Medulla oblongata (tissue), 1 donor: Measurements from ENCODE around the gene CRHR1.
"Not testable (repeated sequence)": the region's sequence is repeated elsewhere in the genome, so short reads cannot be mapped to it uniquely, and the experiment has no call there.

ENCODE experiments used
- DNase-seq: peaks from one replicate; pipeline ENCODE4 v3.0.0-alpha.2; 2015; ENCODE audit errors: extremely low spot score

Gene CRHR1

DNA sequence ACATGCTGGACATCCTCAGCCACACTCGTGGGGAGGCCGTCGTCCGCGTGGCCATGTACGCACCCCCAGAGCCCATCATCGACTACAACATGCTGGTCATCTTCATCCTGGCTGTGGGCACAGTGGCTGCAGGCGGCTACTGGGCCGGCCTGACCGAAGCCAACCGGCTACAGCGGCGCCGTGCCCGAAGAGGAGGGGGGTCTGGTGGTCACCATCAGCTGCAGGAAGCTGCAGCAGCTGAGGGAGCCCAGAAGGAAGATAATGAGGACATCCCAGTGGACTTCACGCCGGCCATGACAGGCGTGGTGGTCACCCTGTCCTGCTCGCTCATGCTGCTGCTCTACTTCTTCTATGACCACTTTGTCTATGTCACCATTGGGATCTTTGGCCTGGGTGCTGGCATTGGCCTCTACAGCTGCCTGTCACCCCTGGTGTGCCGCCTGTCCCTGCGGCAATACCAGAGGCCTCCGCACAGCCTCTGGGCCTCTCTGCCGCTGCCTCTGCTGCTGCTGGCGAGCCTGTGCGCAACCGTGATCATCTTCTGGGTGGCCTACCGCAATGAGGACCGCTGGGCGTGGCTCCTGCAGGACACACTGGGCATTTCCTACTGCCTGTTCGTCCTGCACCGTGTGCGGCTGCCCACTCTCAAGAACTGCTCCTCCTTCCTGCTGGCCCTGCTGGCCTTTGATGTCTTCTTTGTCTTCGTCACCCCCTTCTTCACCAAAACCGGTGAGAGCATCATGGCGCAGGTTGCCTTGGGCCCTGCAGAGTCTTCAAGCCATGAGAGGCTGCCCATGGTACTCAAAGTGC, 61.5 kb downstream of the CRHR1 start:
- no peak for DNase-seq

DNA sequence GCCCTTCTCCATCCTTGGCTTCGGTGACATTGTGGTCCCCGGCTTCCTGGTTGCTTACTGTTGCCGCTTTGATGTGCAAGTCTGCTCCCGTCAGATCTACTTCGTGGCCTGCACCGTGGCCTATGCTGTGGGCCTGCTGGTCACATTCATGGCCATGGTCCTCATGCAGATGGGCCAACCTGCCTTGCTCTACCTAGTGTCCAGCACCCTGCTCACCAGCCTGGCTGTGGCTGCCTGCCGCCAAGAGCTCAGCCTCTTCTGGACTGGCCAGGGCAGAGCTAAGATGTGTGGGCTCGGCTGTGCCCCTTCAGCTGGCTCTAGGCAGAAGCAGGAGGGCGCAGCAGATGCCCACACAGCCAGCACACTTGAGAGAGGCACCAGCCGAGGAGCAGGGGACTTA, 62.1 kb downstream of the CRHR1 start:
- DNase-seq, result no peak

DNA sequence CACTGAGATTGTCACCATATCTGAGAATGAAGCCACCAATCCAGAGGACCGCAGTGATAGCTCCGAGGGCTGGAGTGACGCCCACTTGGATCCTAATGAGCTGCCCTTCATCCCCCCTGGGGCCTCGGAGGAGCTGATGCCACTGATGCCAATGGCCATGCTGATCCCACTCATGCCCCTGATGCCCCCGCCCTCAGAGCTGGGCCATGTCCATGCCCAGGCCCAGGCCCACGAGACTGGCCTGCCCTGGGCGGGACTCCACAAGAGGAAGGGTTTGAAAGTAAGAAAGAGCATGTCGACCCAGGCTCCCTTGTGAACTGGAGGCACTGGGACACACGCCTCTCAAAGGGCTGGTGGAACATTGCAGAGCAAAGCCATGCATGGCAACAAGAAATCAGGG, 62.5 kb downstream of the CRHR1 start:
- no peak for DNase-seq

DNA sequence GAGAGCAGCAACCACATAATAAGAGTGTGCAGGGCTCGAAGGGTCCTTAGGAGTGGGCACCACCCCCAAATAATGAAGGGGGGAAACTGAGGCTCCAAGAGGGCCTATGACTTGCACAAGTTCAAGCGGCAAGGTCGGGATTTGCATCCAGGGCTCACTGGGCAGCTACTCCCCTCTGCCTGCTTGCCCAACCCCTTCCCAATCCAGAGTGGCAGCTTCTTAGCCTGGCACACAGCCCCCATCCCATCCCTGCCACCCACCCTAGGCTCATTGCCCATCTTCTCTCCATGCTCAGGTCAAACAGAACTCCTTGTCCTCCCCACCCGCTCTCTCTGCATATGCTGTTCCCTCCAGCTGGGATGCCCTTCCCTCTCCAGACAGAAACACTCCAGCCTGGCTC, 63.0 kb downstream of the CRHR1 start:
- no peak for DNase-seq

DNA sequence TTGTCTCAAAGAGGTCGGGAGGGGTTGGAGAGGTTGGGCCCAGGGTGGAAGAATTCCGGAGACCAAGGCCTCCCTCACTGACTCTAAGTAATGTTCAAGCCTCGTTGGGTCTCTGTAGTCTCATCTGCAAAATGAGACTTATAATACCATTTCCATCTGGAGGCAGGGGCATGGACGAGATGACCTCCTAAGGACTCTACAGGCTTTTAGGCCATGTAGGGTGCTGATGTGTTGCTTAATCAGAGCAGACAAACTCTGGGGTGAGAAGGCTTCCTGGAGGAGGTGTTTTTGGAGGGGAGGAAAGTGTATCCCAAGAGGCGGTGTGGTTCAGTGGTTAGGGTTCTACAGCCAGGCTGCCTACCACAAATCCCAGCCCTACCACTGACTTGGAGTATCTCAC, 63.6 kb downstream of the CRHR1 start:
- DNase-seq, result no peak

DNA sequence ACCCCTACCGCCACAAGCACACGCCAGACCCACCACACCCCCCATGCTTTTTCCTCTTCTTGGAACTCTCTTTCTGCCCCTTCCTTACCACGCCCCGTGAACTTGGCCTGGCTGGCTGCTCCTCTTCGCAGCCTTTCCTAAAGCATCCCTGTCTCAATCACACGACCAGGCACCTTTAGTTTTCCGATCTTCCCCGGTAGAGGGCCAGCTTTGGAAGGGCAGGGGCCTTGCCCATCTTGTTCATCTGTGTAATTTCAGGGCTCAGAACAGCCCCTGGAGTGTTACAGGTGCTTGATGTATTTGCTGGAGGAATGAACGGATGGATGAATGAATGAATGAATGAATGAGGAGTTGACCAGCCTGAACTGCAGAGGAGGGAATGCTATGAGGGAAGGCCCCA, 64.3 kb downstream of the CRHR1 start:
- DNase-seq, result no peak

DNA sequence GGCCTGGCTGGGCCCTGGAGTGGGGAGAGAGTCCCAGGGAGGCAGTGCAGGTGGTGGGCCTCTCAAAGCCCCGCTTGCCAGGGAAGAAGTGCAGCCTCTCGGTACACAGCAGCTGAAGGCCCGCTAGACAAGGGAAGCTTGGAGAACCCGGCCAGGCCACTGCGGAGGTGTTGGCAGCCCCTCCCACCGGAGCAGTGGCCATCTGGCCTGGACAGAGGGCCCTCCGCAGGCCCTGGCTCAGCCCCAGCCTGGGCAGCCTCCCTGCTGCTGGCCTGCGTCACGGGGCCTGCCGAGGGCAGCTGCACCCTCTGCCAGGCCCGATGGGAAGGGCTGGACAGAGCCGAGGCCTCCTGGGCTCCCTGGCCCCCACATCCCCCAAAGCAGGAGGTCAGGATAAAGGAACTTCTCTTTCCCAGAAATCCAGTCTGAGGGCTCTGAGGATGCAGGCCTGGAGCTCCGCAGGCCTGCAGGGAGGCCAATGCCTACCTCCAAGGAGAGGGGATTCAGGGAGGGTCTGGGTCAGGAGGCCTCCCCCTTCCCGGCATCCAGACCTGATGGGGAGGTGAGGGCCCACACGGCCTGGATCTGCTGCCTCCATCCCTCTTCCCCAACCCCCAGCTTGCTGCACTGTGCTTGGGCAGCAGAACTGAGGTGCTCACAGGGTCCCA, 64.9 kb downstream of the CRHR1 start:
- peak; percentile 82 for DNase-seq

DNA sequence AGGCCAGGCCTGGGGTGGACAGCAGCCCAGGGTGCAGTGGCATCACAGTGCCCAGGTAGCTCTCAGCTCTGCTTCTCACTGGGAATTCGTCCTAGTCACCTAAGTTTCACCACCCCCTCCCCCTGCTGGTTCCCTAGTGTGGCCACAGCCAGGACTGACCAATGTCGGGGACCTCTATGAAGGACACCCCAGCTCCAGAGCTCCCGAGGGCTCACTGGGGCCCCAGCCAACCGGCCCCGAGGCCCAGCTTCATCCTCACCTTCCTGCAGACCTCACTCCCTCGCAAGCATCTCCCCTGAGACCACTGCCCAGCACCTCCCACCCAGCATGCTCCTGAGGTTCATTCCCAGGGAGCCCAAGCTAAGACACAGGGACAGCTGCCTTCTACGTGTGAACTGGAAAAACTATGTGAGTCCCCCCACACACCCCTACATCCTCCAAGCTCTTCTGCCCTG, 65.4 kb downstream of the CRHR1 start:
- DNase-seq, result no peak

DNA sequence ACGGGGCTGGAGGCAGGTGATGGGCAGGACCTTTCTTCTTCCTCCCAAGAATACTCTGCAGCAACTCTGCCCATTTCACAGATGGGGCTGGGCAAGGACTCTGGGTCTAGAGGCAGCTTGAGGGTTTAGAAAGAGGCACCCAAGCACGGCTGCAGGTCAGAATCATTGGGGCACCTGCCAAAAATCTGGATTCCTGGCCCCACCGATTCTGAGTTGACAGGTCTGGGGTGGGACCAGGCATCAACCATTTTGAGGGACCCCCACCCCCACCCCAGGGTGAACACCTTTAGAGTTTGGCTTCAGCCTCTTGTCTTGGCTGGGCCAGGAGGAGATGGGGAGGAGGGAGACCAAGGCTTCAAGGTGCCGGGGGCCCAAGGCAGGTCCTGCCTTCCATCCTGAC, 65.9 kb downstream of the CRHR1 start:
- DNase-seq, result no peak

DNA sequence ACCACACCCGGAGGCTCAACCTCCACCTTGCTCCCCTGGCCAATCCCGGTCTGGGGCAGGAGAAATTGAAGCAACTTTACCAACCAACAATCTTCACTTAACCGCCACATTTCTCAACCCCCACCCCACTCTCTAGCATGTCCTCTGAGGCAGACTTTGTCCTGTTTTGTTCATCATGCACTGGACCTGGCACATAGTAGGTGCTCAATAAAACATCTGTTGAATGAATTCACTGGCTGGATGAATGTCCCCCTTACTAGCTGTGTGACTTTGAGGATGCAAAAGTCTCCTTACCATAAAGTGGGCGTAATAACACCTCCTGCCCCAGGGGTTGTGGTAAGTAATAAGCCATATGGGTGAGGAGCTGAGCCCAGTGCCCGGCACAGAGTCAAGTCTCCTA, 66.3 kb downstream of the CRHR1 start:
- no peak for DNase-seq

DNA sequence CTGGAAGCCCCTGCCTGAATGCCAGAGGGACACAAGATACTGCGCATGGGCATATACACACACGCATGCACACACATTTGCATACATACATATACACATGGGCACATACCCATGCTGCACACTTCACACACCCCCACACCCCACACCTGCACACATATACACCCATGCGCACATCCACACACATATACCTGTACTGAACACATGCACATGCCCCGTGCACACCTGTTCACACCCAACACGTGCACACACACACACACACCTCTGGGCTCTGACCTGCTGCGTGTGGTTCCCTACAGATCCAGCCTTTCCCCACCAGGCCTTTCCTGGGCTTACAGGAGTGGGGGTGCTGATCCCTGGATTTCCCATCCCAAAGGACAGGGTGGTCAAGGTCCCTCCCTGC, 66.9 kb downstream of the CRHR1 start:
- no peak for DNase-seq

DNA sequence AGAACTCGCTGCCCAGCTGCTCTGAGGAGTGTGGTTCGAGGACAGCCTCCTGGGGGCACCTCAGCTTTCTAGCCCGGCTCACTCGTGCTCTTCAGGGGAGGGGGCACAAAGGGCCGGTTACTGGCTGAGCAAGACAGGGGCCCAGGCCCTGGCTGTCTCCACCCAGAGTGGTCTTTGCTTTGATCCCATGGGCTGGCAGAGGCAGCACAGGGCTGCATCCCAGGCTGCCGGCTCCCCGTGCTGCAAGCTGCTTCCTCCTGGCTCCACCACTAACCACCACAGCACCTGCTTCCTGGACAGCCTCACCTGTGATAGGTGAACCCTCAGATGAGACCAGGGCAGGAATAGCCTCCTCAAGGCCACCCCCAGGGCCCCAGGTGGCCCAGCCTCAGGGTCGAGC, 67.3 kb downstream of the CRHR1 start:
- no peak for DNase-seq

DNA sequence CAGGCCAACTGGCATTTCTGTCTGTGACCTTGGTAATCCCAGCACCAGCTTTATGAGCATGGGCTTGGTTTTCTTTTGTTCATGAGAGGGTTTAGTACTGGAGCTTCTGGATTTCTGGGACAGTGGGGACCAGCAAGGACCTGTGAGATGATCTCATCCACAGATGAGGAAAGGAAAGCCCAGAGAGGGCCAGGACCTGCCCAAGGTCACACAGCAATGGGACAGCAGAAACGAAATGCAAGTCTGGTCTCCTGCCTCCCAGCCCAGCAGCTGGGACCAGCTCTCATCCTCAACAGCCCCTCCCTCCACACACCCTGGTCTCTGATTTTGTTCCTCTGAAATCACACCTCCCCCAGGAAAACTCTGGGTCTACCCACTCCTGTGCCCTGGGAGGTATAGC, 67.8 kb downstream of the CRHR1 start:
- no peak for DNase-seq

DNA sequence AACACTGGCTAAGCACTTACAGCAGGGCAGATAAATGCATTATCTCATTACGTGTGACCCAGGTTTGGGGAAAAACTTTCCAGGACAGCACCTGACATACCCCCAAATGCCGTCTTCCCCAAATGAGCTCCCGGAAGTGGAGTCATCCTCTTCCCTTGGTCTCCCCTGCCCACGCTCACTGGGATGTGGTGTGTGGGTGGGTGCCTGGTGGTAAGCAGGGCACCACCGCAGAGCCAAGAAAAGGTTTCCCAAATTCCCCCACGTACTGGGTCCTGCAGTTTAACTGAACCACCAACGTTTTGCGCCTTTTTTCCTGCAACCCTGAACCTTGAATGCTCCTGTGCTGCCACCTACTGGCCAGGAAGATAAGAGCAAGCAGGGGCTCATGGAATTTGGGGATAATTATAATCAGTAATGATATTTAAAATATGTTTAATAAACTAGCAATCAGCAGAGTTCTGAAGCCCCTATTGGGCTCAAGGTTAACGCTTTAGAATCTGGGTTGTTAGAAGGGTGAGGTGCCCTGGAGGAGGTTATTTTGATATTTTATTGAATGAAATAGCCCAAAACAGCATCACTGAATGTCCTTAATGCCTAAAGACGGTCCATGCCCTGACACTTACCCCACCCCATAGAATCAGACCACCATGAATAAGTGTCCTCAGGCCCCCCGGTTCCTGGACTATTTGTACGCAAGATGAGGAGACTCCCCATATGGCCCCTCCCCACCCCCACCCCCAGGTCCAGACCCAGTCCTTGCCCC, 68.6 kb downstream of the CRHR1 start:
- DNase-seq, result peak; percentile 82

DNA sequence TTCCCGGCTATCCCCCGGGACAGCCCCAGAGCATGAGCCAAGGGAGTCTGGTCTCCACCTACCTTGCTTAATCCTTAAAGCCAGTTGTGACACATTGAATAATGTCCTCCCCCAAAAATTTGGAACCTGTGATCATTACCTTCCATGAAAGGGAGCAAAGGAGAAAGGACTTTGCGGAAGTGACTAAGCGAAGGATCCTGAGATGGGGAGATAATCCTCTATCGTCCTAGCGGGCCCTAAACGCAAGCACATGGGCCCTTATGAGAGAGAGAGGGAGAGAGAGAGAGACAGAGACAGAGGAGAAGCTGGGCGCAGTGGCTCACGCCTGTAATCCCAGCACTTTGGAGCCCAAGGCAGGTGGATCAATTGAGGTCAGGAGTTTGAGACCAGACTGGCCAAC, 70.1 kb downstream of the CRHR1 start:
- no peak for DNase-seq

DNA sequence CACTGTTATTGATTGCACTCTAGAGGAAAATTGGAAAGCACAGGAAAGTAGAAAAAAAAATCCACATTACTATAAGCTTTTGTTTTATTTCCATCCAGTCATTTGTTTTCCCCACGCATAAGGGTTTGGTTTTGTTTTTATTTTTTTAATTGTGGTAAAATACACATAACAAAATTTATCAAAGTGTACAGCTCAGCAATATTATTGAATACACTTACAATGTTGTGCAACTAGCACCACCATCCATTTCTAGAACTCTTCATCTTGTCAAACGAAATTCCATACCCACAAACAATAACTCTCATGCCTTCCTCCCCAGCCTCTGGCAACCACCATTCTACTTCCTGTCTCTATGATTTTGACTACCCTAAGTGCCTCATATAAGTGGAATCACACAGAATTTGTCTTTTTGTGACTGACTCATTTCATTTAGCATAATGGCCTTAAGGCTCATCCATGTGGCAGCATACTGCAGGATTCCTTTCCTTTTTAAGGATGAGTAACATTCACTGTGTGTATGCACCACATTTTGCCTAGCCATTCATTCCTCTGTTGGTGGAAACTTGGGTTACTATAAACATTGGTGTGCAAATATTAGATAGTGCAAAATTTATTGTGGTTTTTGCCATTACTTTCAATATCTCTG, 71.7 kb downstream of the CRHR1 start:
- no peak for DNase-seq

DNA sequence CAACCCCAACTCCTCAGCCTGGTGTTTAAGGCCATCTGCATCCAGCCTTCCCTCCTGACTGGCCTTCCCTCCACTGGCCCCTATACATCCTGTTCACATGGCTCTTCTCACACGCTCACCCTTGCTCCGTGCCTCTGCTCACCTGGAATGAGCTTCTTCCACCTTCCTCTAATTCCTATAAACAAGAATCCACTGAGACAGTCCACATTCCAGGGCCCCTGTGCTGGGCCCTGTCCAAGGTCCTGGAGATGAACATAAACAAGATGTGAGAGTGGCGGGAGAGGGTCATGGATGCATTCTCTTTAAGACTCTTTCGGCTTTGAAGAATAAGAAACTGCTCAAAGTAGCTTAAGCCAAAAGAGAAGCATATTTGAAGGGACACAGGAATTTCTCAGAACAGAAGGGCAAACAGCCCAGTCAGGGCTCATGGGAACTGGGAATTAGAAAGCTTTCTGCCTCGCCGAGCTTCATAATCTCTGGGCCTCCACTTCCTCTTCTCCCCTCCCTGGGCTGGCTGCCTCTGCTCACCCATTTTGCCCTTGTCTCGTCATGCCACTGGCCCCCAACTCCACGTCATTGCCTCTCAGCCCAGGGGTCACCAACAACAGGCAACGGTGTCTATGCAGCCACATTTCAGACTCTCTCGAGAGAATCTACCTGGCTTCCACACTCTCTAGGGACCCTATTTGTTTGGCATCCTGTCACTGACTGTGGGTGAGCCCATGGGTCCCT, 74.0 kb downstream of the CRHR1 start:
- peak; percentile 60 for DNase-seq

DNA sequence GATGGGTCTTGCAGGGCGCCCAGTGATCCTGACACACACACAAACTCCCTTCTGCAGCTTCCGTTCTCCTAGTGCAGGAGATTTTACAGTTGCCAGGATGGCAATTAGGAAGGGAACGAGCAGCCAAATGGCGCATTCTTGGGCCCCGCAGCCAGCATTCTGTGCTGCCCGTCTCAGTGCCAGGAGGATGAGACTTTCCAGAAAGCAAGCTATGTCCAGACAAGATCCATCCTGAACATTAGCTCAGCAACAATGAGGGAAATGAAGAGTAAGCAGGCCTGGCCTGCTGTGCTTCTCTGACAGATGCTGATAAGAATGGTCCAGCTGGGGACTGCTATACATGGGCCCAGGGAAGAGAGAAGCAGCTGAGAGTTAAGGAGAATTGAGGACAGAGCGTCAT, 77.0 kb downstream of the CRHR1 start:
- DNase-seq, result peak; percentile 19

DNA sequence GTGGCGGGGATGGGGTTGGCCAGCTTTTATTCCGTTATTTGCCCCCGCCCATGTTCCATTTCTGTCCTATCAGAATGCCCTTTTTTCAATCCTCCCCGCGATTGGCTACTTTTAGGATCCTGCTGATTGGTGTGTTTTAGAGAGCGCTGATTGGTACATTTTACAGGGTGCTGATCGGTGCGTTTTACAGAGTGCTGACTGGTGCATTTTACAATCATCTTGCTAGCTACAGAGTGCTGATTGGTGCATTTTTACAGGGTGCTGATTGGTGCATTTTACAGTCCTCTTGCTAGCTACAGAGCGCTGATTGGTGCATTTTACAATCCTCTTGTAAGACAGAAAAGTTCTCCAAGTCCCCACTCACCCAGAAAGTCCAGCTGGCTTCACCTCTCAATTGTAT, 78.0 kb downstream of the CRHR1 start:
- DNase-seq, result not testable (repeated sequence)

DNA sequence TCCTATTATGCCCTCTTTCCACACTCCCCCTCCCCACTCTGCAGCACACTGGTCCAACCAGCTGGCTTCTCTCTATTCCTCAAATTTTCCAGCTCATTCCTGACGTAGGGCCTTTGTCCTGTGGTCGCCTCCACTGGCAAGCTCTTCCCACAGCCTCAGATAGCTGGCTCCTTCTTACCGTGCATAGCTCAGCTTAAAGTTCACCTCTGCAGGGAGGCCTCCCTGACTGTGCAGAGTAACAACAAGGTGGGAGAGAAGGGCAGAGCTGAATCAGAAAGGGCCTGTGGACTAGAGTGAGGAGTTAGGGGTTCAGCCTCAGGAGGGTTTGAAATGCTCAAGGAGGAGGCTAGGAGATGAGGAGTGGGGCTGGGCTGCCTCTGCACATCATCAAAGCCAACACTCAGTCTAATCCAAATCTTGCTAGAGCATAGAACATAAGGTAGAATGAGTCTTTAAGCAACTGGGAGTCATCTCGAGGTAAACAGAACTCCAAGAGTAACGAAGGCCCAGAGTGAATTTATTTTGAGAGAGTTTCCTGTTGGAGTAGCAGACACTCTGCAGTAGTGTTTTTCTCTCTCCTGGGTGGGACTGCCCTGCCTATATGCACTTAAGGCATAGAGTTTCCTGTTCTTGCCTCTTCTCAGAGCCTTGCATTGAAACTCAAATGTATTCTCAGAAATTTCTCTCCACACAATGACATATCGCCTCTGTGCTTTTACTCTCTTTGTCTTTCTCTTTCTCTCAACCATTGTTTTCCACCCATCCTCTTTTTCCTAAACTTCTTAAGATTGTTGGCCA, 79.9 kb downstream of the CRHR1 start:
- DNase-seq, result no peak

DNA sequence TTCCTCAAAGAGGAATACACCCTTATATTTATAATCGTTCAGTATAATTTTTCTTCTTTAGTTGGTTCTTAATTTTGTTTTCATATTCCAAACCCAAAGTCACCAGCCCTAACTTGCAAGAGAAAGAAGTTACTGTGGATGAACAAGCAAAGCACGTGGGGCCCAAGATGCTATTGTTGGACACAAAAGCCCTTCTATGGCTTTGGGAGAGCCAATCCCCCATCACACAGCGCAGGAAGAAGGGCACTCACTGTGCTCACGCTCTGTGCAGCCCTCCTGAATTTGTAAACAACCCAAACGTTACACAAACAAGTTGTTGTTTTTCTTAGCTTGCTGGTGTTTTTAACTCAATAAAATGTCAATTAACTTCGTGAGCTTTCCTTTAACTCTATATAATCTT, 83.1 kb downstream of the CRHR1 start:
- peak; percentile 85 for DNase-seq
